ENCODE results near the gene ADIRF.
A peak's percentile ranks its signal among the peaks of the same experiment; 100 is the strongest.
"Not testable (repeated sequence)": the region's sequence is repeated elsewhere in the genome, so short reads cannot be mapped to it uniquely, and the experiment has no call there.

Gene ADIRF

DNA sequence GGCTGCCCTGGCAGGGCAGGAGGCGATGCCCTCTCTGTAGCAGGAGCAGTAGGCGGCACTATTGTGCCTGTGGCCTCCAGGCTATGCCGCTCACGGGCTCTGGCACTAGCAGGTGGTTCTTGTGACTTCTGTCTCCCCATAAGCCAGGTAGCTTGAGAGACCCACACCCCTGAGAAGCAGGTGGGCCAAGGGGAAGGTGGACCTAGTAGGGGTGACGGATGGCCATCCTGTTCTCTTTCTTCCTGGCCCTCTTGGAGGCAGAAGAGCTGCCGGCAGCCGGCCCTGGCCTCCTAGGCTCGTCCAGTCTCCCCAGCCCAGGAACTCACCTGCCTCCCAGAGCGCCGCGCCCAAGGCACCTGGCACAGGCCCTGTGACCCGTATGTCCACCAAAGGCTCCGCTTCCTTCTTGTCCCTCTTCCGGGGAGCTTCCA, 26.3 kb upstream of the ADIRF start:
- no peak overlapping the region for H3K27ac Mint-ChIP-seq (ENCODE audit: low read depth)
- DNase-seq (ENCODE audit: low spot score in 2 of 2): no peak
- peaks cover 8% of the 10 kb centered on the region for H3K27me3 Mint-ChIP-seq
- H3K4me3 Mint-ChIP-seq: no peak overlapping the region
- H3K9me3 Mint-ChIP-seq: no peaks in the 10 kb centered on the region
- H3K4me1 Mint-ChIP-seq: no peaks in the 10 kb centered on the region
- H3K36me3 Mint-ChIP-seq (ENCODE audit: insufficient read depth): peaks cover 6% of the 10 kb centered on the region
- no peak for ATAC-seq (replicated peaks; ENCODE audit: extremely low read depth, poor library complexity, severe bottlenecking)

DNA sequence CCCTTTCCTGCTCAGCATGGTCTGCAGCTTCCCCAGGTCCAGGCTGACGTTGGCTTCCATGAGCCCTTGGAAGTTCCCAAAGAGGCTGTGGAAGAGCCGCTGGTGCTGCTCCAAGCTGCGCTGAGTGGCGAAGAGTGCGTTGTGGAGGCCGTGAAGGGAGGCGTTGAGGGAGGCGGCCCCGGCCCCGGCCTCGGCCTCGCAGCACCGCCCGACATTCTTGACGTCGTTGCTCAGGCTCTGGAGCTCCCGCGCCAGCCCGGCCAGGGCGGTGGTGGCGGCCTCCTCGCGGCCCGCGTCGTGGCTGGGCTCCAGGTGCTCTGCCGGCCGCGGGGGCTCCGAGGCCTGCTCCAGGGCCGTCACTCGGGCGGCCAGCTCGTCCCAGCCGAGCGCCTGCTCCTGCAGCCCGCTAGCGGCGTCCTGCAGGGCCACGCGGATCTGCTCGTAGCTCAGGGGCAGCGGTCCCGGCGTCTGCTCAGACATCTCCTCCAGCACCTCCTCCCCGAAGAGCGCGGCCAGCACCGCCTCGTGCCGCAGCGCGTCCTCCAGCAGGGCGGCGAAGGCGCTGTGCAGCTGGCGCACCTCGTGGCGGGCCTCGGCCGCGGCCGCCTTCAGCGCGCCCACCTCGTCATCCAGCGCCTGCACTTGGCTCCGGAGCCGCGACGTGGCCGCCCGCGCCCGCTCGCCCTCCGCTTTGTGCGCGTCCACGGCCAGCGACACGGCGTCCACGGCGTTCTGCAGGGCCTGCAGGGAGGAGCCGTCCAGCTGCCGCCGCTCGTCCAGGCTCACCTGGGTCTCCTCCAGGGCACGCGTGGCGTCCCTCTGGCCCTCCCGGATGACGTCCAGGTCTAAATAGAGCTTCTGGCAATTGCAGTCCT, 25.6 kb upstream of the ADIRF start:
- ATAC-seq (replicated peaks; ENCODE audit: extremely low read depth, poor library complexity, severe bottlenecking): no peak

DNA sequence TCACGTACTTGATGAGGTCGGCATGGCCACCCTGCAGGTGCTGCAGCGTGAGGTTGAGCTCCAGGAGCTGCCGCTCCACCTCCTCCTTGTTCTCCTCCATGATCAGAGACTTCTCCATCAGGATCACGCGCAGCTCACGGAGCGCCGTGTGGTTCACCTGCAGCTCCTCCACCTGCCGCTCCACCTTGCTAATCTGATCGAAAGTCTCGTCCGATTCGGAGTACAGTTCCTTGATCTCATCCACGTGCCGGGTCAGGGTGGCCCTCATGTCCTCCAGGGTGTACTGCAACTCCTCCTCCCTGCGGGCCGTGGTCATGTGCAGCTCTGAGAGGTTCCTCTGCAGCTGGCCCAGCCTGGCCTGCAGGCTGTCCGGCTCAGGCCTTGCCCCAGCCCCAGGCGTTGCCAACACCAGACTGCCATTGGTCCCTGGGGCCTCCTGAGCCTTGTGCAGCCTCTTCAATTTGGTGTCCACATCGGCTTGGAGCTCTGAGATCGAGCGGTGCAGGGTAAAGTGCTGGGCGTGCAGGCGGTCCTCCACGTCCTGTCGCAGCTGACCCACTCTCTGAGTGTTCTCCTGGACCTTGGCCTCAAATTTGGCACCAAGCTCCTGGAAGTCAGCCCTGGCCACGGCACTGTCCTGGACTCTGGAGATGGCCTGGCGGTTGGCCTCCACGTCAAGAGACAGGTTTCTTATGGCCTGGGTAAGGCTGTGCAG, 24.8 kb upstream of the ADIRF start:
- no peak for ATAC-seq (replicated peaks; ENCODE audit: extremely low read depth, poor library complexity, severe bottlenecking)
- no peaks in the 10 kb centered on the region for H3K4me1 Mint-ChIP-seq
- no peak overlapping the region for H3K4me3 Mint-ChIP-seq
- no peak for DNase-seq (ENCODE audit: low spot score in 2 of 2)
- H3K27me3 Mint-ChIP-seq: peaks cover 10% of the 10 kb centered on the region
- H3K27ac Mint-ChIP-seq (ENCODE audit: low read depth): no peak overlapping the region
- no peaks in the 10 kb centered on the region for H3K9me3 Mint-ChIP-seq
- H3K36me3 Mint-ChIP-seq (ENCODE audit: insufficient read depth): peaks cover 6% of the 10 kb centered on the region

More for the DNA sequence above, 25.6 kb upstream of the ADIRF start:
- Mint-ChIP-seq H3K4me3 (no peak overlapping the region), H3K9me3 (no peaks in the 10 kb centered on the region), H3K27ac (ENCODE audit: low read depth) (no peak overlapping the region), H3K36me3 (ENCODE audit: insufficient read depth) (peaks cover 6% of the 10 kb centered on the region), H3K27me3 (peaks cover 10% of the 10 kb centered on the region), H3K4me1 (no peaks in the 10 kb centered on the region)
- no peak for DNase-seq (ENCODE audit: low spot score in 2 of 2)

DNA sequence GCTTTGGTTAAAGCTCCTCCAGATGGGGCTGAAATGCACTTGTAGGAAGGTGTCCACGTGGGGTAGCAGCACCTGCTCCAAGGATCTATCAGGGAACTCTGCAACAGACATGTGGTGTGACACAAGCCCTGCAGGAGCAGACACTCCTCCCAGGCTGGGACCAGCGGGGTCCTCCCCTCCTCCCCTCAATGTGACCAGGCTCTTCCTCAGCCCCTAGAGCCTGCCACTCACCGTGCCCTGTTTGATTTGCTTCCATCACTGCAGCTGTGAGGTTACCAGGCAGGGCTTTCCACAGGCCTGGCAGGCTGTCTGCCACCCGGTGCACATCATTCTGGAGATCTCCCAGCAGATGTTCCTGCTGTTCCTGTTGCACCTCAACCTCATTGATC, 24.3 kb upstream of the ADIRF start:
- Mint-ChIP-seq H3K27me3 (peaks cover 10% of the 10 kb centered on the region), H3K4me1 (no peaks in the 10 kb centered on the region), H3K4me3 (no peak overlapping the region), H3K36me3 (ENCODE audit: insufficient read depth) (peaks cover 6% of the 10 kb centered on the region), H3K9me3 (no peaks in the 10 kb centered on the region), H3K27ac (ENCODE audit: low read depth) (no peak overlapping the region)
- DNase-seq (ENCODE audit: low spot score in 2 of 2) (no peak), ATAC-seq (replicated peaks; ENCODE audit: extremely low read depth, poor library complexity, severe bottlenecking) (no peak)

DNA sequence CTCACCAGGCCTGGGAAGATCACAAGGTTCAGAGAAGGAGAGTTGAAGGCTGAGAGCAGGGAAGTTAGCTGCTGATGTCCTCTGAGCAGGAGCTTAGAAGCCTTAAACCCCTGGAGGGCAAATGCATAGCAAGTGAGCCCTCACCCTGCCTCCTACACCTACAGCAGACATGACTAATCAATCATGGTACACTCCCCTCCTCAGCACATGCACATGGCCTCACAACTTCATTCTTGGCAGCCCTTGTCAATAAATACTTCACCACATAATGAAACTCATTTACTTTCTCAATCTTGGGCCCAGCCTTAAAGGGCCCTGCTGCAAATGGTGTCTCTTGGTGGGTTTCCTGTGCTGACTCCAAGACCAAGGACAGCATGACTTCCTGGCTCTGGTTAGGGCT, 23.8 kb upstream of the ADIRF start:
- ATAC-seq (replicated peaks; ENCODE audit: extremely low read depth, poor library complexity, severe bottlenecking) (no peak), DNase-seq (ENCODE audit: low spot score in 2 of 2) (no peak)
- no peaks in the 10 kb centered on the region for H3K9me3 Mint-ChIP-seq
- H3K27me3 Mint-ChIP-seq: peaks cover 10% of the 10 kb centered on the region
- no peak overlapping the region for H3K4me3 Mint-ChIP-seq
- no peaks in the 10 kb centered on the region for H3K4me1 Mint-ChIP-seq
- no peak overlapping the region for H3K27ac Mint-ChIP-seq (ENCODE audit: low read depth)
- peaks cover 4% of the 10 kb centered on the region for H3K36me3 Mint-ChIP-seq (ENCODE audit: insufficient read depth)

DNA sequence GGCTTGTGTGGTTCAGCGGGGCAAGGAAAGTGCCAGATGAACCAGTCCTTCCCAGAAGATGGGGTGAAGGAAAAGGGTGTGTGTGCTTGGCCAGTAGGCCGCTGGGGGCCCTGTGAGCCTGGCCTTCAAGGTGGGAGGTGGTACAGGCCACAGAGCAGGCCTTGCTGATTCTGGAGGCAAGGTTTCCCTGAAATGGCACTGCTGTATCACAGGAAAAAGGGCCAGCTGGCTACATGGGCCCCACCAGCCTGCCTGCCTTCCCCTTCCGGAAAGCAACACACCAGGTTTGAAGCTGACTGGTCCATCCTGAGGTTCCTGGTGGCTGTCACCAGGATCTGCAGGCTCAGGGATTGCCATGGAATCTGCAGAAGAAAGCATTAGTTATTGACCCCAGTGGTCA, 23.4 kb upstream of the ADIRF start:
- Mint-ChIP-seq H3K4me1 (no peaks in the 10 kb centered on the region), H3K27ac (ENCODE audit: low read depth) (no peak overlapping the region), H3K4me3 (no peak overlapping the region), H3K9me3 (no peaks in the 10 kb centered on the region), H3K27me3 (peaks cover 10% of the 10 kb centered on the region), H3K36me3 (ENCODE audit: insufficient read depth) (no peaks in the 10 kb centered on the region)
- DNase-seq (ENCODE audit: low spot score in 2 of 2): no peak
- no peak for ATAC-seq (replicated peaks; ENCODE audit: extremely low read depth, poor library complexity, severe bottlenecking)

DNA sequence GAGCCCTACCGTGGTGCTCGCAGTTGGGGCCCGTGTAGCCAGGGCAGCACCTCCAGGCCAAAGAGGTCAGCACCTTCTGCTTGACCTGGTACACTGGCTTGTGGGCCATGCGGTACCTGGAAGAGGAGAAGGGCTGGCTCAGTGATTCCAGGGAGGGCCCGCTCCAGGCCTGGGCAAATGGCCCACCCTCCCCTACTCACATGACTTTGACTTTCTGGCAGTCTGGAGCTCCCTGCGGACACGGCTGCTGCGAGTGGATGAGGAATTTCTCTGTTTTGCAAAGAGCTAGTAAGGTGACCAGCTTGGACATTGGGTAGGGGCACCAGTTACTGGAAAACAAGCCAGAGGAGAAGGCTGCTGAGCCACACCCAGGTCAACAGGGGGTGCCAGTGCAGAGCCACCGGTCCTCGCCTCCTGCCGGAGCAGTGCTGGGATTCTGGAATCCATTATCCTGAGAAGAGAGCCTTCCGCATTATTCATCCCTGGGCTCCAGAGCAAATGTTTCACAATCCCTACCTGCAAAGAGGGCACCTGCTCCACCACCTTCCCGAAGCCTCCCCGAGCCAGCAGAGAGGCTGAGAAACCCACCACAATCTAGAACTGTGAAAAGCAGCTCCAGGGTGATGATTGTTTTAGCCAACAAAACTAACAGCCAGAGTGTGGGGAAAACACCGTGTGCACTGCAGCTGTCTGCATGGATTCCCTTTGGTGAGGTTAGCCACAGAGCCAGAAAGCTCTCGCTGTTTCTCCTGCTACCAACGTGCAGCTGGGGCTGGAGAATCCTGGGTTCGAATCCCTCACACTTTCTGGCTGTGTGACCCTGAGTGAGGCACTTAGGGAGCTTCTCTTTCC, 22.7 kb upstream of the ADIRF start:
- no peaks in the 10 kb centered on the region for H3K9me3 Mint-ChIP-seq
- ATAC-seq (replicated peaks; ENCODE audit: extremely low read depth, poor library complexity, severe bottlenecking) (no peak), DNase-seq (ENCODE audit: low spot score in 2 of 2) (no peak)
- H3K27me3 Mint-ChIP-seq: peaks cover 10% of the 10 kb centered on the region
- H3K36me3 Mint-ChIP-seq (ENCODE audit: insufficient read depth): peaks cover 1% of the 10 kb centered on the region
- H3K4me1 Mint-ChIP-seq: peaks cover 6% of the 10 kb centered on the region
- H3K27ac Mint-ChIP-seq (ENCODE audit: low read depth): no peak overlapping the region
- no peak overlapping the region for H3K4me3 Mint-ChIP-seq

DNA sequence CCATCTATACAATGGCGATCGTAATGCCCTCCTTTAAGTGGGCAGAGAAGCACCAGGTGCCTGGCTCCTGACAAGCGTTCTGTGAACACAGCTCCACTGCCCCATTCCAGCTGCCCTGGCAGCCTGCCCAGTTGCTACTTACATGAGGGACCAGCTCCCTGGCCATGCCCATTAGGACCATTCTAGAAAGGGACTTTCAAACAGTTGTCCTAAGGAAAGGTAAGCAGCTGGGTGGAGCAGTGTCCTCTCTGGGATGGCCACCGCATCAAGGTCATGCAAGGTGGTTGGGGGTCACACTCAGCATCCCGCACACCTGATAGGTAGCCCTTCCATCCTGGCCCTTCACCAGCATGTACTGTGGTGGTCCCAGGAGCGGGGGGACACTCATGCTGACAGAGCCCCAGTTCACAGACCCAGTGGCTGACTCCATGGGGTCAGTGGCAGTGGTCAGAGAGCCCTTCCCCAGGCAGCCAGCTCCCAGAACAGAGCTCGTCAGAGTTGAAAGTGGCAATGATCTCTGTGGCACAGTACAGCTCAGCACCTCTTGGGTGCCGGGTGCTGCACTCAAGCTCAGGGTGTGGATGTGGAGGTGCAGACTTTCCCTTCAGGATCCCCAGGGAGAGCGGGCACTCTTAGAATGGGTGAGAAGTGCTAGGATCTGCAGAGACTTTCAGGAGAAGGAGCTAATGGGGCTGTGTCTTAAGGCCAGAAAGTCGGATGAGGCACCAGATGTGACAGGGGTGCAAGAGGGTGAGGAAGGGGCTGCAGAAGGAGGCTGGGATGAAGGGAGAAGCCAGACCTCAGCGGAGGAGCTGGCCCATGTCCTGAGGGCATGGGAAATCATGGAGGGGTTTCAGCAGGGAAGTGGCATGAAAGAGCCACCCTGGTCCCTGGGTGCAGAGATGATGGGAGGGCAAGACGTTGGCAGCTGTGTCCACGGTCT, 21.8 kb upstream of the ADIRF start:
- ATAC-seq (replicated peaks; ENCODE audit: extremely low read depth, poor library complexity, severe bottlenecking): no peak
- Mint-ChIP-seq H3K27me3 (peaks cover 10% of the 10 kb centered on the region), H3K27ac (ENCODE audit: low read depth) (no peak overlapping the region), H3K36me3 (ENCODE audit: insufficient read depth) (peaks cover 1% of the 10 kb centered on the region), H3K9me3 (no peaks in the 10 kb centered on the region), H3K4me1 (peaks cover 8% of the 10 kb centered on the region), H3K4me3 (no peak overlapping the region)
- DNase-seq (ENCODE audit: low spot score in 2 of 2): no peak

DNA sequence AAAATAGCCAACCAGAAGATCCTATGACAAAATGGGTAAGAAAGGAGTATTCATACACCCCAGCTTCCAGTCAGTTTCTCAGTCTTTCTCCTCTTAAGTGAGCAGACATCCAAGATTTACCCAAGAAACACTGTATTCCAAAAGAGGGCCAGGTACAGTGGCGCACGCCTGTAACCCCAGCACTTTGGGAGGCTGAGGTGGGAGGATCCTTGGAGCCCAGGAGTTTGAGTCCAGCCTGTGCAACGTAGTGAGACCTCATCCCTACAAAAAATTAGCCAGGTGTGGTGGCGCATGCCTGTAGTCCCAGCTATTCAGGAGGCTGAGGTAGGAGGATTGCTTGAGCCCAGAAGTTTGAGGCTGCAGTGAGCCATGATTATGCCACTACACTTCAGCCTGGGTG, 20.5 kb upstream of the ADIRF start:
- not testable (repeated sequence) for H3K36me3 Mint-ChIP-seq (ENCODE audit: insufficient read depth); DNase-seq (ENCODE audit: low spot score in 2 of 2); H3K27me3 Mint-ChIP-seq; H3K4me1 Mint-ChIP-seq; ATAC-seq (replicated peaks; ENCODE audit: extremely low read depth, poor library complexity, severe bottlenecking); H3K9me3 Mint-ChIP-seq; H3K4me3 Mint-ChIP-seq
- peak overlapping the region; percentile 18 for H3K27ac Mint-ChIP-seq (ENCODE audit: low read depth)

DNA sequence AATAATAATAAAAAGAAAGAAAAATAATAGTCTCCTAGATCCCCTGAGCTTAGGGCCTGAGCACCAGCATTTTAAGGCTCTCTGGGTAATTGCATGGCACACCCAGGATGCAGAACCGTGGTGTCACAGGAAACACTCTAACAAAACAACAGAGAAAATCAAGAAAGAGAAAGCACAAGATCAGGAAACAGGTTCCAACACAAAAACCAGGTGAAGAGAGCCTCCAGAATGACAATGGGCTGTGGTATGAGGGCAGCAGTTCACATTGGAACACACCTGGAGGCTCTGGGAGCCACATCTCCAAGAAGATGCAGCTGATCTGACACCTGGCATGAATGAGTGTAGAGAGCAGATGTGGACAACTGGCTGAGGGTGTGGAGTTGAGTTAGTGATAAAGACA, 17.9 kb upstream of the ADIRF start:
- Mint-ChIP-seq H3K36me3 (ENCODE audit: insufficient read depth) (peaks cover 1% of the 10 kb centered on the region), H3K27me3 (peaks cover 10% of the 10 kb centered on the region), H3K9me3 (peaks cover 9% of the 10 kb centered on the region), H3K27ac (ENCODE audit: low read depth) (no peak overlapping the region), H3K4me3 (no peak overlapping the region), H3K4me1 (peaks cover 8% of the 10 kb centered on the region)
- DNase-seq (ENCODE audit: low spot score in 2 of 2): no peak
- ATAC-seq (replicated peaks; ENCODE audit: extremely low read depth, poor library complexity, severe bottlenecking): no peak

DNA sequence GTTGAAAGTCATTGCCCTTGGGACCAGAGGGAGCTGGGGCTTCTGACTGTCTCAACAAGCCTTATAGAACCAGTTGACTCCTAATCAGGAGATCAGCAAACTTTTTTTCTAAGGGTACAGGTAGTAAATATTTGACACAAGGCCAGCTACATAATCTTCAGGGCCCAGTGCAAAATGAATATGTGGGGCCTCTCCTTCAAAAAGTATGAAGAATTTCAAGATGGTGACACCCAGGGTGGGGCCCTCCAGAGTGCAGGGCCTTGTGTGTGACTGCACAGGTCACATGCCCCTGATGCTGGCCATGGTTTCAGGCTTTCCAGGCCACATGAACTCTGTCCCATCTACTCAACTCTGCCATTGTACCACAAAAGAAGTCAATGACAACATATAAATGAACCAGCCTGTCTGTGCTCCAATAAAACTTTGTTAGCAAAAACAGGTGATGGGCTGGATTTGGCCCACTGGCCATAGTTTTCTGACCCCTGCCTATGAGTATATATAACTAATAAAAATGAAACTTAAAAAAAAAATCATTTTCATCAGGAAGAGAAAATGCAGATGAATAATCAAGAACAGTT, 17.0 kb upstream of the ADIRF start:
- no peak for DNase-seq (ENCODE audit: low spot score in 2 of 2)
- Mint-ChIP-seq H3K9me3 (peaks cover 9% of the 10 kb centered on the region), H3K27ac (ENCODE audit: low read depth) (no peak overlapping the region), H3K4me1 (peaks cover 8% of the 10 kb centered on the region), H3K36me3 (ENCODE audit: insufficient read depth) (peaks cover 1% of the 10 kb centered on the region), H3K4me3 (no peak overlapping the region), H3K27me3 (peaks cover 9% of the 10 kb centered on the region)
- no peak for ATAC-seq (replicated peaks; ENCODE audit: extremely low read depth, poor library complexity, severe bottlenecking)
